ENCODE data around the gene ZNF598.

Gene ZNF598

DNA sequence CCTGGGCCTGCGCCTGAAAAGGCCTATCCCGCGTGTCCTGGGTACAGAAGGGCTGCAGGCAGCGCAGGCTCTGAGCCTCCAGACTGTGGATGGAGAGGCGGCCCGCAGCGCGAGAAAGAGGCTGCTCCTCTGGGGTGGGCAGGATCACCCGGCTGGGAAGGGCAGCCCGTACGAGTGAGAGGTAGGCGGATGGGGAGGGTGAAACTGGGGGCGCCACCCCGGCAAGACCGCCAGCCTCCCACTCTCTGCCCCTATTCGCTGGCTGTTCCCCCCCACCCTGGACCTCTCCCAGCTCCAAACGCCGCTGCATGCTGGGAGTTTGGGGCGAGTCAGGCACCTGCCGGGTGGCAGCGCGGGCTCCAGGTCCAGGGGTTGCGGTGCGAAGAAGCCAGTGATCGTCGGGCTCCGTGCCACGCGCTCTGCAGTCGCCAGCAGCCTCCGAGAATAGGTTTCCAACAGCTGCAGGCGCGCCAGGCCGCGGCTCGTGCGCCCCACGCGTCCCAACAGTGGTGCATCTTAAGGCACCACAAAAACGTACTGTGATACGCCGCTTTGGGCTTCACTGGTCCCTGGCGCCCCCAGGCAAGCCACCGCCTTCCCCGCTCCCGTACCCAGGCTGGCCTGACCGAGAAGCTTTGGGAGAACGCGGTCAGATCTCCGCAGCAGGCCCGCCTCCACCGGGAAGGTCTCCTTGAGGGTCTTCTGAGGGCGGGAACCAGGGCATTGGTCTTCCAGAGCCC is 29.4 kb downstream of the ZNF598 start:
- no peak for DNase-seq (ENCODE audit: low read depth, low spot score)
- TF ChIP-seq ZNF274 (IDR thresholded peaks at IDR 0.05; ENCODE audit: low read depth, low read length) (no peak), YY1 (IDR thresholded peaks at IDR 0.05; ENCODE audit: insufficient read depth, insufficient read length) (no peak), SUZ12 (IDR thresholded peaks at IDR 0.05; ENCODE audit: extremely low read depth, insufficient read depth, insufficient read length) (no peak)
- no peaks in the 10 kb centered on the region for H3K9me3 ChIP-seq (ENCODE audit: insufficient read depth, low read length)
- no peak overlapping the region for H3K4me3 ChIP-seq (ENCODE audit: insufficient read length, low read depth)
- H3K4me1 ChIP-seq (ENCODE audit: insufficient read depth, insufficient read length) = peaks cover 17% of the 10 kb centered on the region
- H3K36me3 ChIP-seq (ENCODE audit: insufficient read depth, insufficient read length, low read length) = peaks cover 56% of the 10 kb centered on the region
- no peak overlapping the region for H3K9ac ChIP-seq (ENCODE audit: insufficient read length, low read depth)
- H3K27me3 ChIP-seq (ENCODE audit: insufficient read depth, insufficient read length) = no peaks in the 10 kb centered on the region

DNA sequence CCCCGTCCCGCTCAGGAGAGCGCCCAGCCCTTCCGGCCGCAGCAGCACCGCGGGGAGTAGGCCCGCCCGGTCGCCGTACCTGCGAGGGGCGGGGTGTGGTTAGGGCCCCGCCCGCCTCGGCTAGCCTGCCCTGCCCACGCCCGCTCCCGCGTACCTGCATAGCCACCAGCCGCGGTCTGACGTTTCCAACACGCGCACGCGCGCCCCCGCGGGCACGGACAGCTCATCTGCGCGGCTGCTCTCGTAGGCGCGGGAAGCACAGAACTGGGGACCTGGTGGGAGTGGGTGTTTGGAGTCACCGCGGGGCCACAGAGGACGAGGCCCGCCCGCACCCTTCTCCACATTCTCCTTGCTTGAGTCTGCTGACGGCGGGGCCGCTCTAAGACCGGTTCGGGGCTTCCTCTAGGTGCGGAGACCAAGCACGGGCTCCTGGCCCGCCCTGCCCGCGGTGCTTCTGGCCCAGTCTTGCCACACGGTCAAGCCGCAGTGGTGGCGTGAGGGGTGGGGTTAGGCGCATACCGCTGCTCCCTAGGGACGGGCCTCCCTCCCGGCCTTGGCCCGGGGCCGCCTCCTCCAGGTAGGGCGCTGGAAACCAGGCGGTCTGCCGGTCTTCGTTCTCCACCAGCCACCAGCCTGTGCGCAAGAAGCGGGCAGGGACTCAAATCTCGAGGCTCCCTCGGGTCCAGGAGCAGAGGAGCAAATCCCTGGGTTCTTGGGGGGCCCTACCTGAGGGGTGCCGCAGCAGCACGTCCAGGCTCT is 30.2 kb downstream of the ZNF598 start:
- DNase-seq (ENCODE audit: low read depth, low spot score) = no peak
- Histone ChIP-seq H3K27me3 (ENCODE audit: insufficient read depth, insufficient read length) (no peaks in the 10 kb centered on the region), H3K4me1 (ENCODE audit: insufficient read depth, insufficient read length) (peaks cover 17% of the 10 kb centered on the region), H3K9me3 (ENCODE audit: insufficient read depth, low read length) (no peaks in the 10 kb centered on the region), H3K36me3 (ENCODE audit: insufficient read depth, insufficient read length, low read length) (peaks cover 59% of the 10 kb centered on the region), H3K9ac (ENCODE audit: insufficient read length, low read depth) (no peak overlapping the region), H3K4me3 (ENCODE audit: insufficient read length, low read depth) (no peak overlapping the region)
- TF ChIP-seq YY1 (IDR thresholded peaks at IDR 0.05; ENCODE audit: insufficient read depth, insufficient read length) (no peak), SUZ12 (IDR thresholded peaks at IDR 0.05; ENCODE audit: extremely low read depth, insufficient read depth, insufficient read length) (no peak), ZNF274 (IDR thresholded peaks at IDR 0.05; ENCODE audit: low read depth, low read length) (no peak)

DNA sequence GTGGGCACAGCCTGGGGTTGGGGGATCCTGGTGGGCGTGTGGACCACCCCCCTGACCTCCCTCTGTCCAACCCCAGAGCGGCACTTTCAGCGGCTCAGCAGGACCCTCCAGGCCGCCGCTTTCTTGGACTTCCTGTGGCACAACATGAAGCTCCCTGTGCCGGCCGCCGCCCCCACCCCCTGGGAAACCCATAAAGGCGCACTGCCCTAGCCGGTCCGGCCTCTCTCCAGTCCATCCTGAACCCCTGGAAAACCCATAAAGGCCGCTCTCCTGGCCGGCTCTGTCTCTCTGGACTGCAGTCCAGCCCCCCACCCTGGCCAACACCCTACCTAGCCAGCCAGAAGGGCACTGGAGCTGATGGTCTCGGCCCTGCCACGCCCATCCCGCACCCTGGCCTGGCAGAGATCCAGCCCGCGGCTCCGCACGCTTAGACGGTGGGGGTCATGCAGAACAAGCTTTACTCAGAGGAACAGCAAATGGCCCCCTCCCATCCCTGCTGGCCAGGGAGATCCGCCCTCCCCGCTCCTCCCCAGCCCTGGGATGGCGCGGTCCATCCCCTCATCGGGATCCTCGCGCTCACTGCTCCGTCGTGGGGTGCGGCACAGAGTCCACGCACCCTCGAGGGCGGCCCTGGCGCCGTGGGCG is 31.0 kb downstream of the ZNF598 start:
- H3K27me3 ChIP-seq (ENCODE audit: insufficient read depth, insufficient read length) = no peaks in the 10 kb centered on the region
- no peaks in the 10 kb centered on the region for H3K9me3 ChIP-seq (ENCODE audit: insufficient read depth, low read length)
- TF ChIP-seq ZNF274 (IDR thresholded peaks at IDR 0.05; ENCODE audit: low read depth, low read length) = no peak
- TF ChIP-seq YY1 (IDR thresholded peaks at IDR 0.05; ENCODE audit: insufficient read depth, insufficient read length) = no peak
- no peak for TF ChIP-seq SUZ12 (IDR thresholded peaks at IDR 0.05; ENCODE audit: extremely low read depth, insufficient read depth, insufficient read length)
- no peak overlapping the region for H3K9ac ChIP-seq (ENCODE audit: insufficient read length, low read depth)
- H3K4me3 ChIP-seq (ENCODE audit: insufficient read length, low read depth) = no peak overlapping the region
- no peak for DNase-seq (ENCODE audit: low read depth, low spot score)
- peaks cover 68% of the 10 kb centered on the region for H3K36me3 ChIP-seq (ENCODE audit: insufficient read depth, insufficient read length, low read length)
- peaks cover 17% of the 10 kb centered on the region for H3K4me1 ChIP-seq (ENCODE audit: insufficient read depth, insufficient read length)

DNA sequence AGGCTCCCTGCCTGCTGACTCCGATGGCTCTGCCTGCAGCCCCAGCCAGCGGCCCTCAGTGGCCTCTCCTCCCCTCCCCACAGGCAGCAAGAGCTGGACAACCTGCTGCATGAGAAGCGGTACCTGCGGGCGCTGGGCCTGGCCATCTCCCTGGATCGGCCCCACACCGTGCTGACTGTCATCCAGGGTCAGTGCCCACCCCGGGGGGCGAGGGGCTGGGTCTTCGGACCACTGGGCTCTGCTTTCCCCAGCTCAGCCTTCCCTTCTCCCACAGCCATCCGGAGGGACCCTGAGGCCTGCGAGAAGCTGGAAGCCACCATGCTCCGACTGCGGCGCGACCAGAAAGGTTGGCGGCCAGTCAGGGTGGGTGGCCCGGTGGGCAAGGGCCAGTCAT is 31.7 kb downstream of the ZNF598 start:
- Histone ChIP-seq H3K9ac (ENCODE audit: insufficient read length, low read depth) (no peak overlapping the region), H3K36me3 (ENCODE audit: insufficient read depth, insufficient read length, low read length) (peaks cover 72% of the 10 kb centered on the region), H3K9me3 (ENCODE audit: insufficient read depth, low read length) (no peaks in the 10 kb centered on the region), H3K4me3 (ENCODE audit: insufficient read length, low read depth) (no peak overlapping the region), H3K4me1 (ENCODE audit: insufficient read depth, insufficient read length) (peaks cover 15% of the 10 kb centered on the region), H3K27me3 (ENCODE audit: insufficient read depth, insufficient read length) (no peaks in the 10 kb centered on the region)
- no peak for DNase-seq (ENCODE audit: low read depth, low spot score)
- no peak for TF ChIP-seq YY1 (IDR thresholded peaks at IDR 0.05; ENCODE audit: insufficient read depth, insufficient read length)
- no peak for TF ChIP-seq ZNF274 (IDR thresholded peaks at IDR 0.05; ENCODE audit: low read depth, low read length)
- no peak for TF ChIP-seq SUZ12 (IDR thresholded peaks at IDR 0.05; ENCODE audit: extremely low read depth, insufficient read depth, insufficient read length)

DNA sequence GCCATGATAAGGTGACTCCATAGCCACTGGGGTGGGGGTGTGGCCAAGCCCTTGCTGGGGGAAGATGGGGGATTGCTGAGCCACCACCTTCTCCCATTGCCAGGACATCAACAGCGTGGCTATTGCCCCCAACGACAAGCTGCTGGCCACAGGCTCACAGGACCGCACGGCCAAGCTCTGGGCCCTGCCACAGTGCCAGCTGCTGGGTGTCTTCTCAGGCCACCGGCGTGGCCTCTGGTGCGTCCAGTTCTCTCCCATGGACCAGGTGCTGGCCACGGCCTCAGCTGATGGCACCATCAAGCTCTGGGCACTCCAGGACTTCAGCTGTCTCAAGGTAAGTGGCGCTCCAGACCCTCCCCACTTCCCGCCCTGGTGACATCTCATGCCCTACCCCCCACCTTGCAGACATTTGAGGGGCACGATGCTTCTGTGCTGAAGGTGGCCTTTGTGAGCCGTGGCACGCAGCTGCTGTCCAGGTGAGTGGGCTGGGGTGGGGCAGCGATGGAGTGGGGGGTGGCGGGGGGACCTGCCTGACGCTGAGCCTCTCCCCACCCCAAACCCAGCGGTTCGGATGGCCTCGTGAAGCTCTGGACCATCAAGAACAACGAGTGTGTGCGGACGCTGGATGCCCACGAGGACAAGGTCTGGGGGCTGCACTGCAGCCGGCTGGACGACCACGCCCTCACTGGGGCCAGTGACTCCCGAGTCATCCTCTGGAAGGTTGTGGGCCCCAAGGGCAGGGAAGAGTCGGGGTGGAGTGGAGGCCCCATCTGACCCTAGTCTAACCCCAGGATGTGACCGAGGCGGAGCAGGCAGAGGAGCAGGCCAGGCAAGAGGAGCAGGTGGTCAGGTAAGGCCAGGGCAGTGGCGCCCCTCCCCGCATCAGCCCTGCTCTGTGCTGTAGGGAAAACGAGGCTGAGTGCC is 32.4 kb downstream of the ZNF598 start:
- Histone ChIP-seq H3K36me3 (ENCODE audit: insufficient read depth, insufficient read length, low read length) (peaks cover 72% of the 10 kb centered on the region), H3K4me1 (ENCODE audit: insufficient read depth, insufficient read length) (peaks cover 18% of the 10 kb centered on the region)

DNA sequence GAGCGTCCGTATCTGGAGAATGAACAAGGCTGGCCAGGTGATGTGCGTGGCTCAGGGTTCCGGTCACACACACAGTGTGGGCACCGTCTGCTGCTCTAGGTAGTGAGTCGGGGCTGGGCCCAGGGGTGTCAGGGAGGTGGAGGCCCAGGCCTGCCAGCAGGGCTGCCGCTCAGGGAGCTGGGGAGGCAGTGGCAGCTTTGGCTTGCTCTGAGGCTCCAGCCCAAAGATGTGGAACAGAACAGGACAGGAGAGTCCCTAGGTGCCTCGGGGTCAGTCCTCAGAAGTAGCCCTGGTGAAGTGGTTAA is 33.5 kb downstream of the ZNF598 start:
- no peak for TF ChIP-seq SUZ12 (IDR thresholded peaks at IDR 0.05; ENCODE audit: extremely low read depth, insufficient read depth, insufficient read length)
- TF ChIP-seq ZNF274 (IDR thresholded peaks at IDR 0.05; ENCODE audit: low read depth, low read length) = no peak
- TF ChIP-seq YY1 (IDR thresholded peaks at IDR 0.05; ENCODE audit: insufficient read depth, insufficient read length) = no peak
- H3K9ac ChIP-seq (ENCODE audit: insufficient read length, low read depth) = no peak overlapping the region
- H3K4me1 ChIP-seq (ENCODE audit: insufficient read depth, insufficient read length) = peaks cover 7% of the 10 kb centered on the region
- H3K27me3 ChIP-seq (ENCODE audit: insufficient read depth, insufficient read length) = no peaks in the 10 kb centered on the region
- no peak for DNase-seq (ENCODE audit: low read depth, low spot score)
- H3K36me3 ChIP-seq (ENCODE audit: insufficient read depth, insufficient read length, low read length) = peaks cover 72% of the 10 kb centered on the region
- no peak overlapping the region for H3K4me3 ChIP-seq (ENCODE audit: insufficient read length, low read depth)
- H3K9me3 ChIP-seq (ENCODE audit: insufficient read depth, low read length) = no peaks in the 10 kb centered on the region

More for the DNA sequence above, 32.4 kb downstream of the ZNF598 start:
- Histone ChIP-seq H3K4me3 (ENCODE audit: insufficient read length, low read depth) (no peak overlapping the region), H3K9me3 (ENCODE audit: insufficient read depth, low read length) (no peaks in the 10 kb centered on the region), H3K27me3 (ENCODE audit: insufficient read depth, insufficient read length) (no peaks in the 10 kb centered on the region), H3K9ac (ENCODE audit: insufficient read length, low read depth) (no peak overlapping the region)
- TF ChIP-seq YY1 (IDR thresholded peaks at IDR 0.05; ENCODE audit: insufficient read depth, insufficient read length) (no peak), ZNF274 (IDR thresholded peaks at IDR 0.05; ENCODE audit: low read depth, low read length) (no peak), SUZ12 (IDR thresholded peaks at IDR 0.05; ENCODE audit: extremely low read depth, insufficient read depth, insufficient read length) (no peak)
- DNase-seq (ENCODE audit: low read depth, low spot score) = no peak
